Measurements from ENCODE around the gene CNBD2.

GRCh38 chr20:36030149-36030548 lies 61.8 kb downstream of the CNBD2 start:
- TF ChIP-seq, protein P1, sequence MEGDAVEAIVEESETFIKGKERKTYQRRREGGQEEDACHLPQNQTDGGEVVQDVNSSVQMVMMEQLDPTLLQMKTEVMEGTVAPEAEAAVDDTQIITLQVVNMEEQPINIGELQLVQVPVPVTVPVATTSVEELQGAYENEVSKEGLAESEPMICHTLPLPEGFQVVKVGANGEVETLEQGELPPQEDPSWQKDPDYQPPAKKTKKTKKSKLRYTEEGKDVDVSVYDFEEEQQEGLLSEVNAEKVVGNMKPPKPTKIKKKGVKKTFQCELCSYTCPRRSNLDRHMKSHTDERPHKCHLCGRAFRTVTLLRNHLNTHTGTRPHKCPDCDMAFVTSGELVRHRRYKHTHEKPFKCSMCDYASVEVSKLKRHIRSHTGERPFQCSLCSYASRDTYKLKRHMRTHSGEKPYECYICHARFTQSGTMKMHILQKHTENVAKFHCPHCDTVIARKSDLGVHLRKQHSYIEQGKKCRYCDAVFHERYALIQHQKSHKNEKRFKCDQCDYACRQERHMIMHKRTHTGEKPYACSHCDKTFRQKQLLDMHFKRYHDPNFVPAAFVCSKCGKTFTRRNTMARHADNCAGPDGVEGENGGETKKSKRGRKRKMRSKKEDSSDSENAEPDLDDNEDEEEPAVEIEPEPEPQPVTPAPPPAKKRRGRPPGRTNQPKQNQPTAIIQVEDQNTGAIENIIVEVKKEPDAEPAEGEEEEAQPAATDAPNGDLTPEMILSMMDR (IDR thresholded peaks at IDR 0.05) = no peak
- no peak for TF ChIP-seq ZFX (IDR thresholded peaks at IDR 0.05; ENCODE audit: borderline replicate concordance)
